NCI-H2107 treated with DMSO at 0.1 percent for 48 hours (cell line): Measurements from ENCODE around the gene GPX7.

Source experiments
- DNase-seq: peaks from one replicate; lab custom pipeline; 2025; ENCODE audit not compliant: unreplicated experiment; lab: John Stamatoyannopoulos, UW

GPX7 gene

DNA sequence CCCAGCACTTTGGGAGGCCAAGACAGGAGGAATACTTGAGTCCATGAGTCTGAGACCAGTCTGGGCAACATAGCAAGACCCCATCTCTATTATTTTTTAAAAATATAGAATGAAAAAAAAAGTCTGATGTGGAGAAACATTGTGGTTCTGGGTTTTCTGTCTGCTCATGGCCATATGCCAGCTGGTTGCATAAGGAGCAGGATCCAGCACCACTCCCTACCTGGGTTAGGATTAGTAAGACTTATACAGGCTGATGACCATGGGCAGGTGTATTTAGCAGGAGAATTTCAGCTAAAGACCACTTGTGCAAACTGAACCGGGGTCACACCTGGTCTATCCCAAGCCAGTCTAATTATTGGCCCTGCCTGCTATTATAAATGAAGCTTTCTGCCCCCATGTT, 16.7 kb upstream of the GPX7 start:
- no peak for DNase-seq

DNA sequence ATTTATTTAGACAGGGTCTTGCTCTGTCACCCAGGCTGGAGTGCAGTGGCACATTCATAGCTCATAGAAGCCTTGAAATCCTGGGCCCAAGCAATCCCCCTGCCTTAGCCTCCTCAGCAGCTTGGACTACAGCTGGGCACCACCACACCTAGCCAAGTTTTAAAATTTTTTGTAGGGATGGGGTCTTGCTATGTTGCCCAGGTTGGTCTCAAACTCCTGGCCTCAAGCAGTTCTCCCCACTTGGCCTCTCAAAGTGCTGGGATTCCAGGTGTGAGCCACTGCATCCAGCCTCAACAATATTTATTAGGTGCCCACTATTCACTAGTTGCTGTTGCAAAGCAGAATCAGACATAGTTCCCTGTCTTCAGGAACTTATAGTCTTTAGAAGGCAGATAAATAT, 14.1 kb upstream of the GPX7 start:
- DNase-seq = no peak

DNA sequence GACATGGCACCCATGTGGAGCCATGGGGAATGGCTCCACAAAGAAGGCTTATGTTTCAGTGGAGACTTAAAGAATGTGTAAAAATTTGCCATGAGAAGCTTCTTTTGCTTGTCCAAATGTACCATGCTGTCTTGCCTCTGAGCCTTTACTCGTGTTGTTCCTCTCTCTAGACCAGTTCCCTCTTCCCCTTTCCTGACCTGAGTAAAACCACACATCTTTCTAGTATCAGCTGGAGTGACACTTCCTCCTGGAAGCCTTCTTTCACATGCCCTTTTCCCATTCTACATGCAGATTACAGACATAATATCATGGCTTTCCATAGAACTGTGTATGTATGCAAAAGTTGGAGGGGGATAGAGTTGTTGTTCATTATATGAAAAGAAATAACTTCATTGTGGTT, 13.6 kb upstream of the GPX7 start:
- DNase-seq = no peak

DNA sequence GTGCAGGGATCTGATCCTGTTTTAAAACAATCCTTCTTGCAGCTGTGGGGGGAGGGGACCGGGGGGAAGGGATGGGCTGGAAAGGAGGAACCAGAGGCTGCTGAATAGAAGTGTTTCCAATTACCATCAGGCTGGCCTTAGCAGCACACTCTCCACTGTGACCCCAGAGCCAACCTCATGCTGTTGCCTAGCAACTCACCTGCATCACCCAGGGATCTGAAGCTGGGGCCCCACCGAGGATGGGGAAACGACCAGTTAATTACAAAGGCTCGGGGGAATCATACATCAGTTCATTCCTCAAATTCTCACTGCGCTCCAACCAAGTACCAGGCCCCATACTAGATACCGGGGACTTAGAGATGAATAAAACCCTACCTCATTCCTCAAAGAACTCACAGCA, 11.9 kb upstream of the GPX7 start:
- DNase-seq = no peak

DNA sequence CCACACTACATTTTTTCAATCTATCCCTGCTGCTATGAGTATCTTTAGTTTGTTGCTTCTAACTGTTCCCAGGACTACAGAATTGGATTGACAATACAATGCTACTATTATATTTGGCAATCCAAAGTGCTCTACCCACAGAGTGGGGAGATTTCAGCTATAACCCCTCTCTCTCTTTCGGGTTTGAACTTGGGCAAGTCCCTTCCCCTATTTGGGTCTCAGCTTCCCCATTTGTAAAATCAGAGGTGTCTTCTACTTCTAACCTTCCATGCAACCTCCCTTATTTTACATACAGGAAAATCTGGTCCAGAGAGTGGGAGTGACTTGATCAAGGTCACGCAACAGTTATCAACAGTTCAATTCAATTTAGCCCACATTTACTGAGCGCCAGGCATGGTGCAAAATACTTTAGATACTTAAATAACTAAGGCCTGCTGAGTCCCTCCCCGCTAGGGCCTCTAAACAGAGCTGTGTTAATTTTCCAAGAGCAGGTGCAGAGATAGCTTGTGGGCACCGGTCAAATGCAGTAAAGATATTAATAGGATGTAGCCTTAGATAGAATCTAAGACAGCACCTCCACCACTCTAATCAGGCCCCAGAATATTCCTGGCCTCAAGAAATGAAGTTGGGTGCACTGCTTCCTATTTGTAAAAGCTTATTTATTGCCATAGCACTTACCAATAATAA, 9.4 kb upstream of the GPX7 start:
- DNase-seq = no peak

DNA sequence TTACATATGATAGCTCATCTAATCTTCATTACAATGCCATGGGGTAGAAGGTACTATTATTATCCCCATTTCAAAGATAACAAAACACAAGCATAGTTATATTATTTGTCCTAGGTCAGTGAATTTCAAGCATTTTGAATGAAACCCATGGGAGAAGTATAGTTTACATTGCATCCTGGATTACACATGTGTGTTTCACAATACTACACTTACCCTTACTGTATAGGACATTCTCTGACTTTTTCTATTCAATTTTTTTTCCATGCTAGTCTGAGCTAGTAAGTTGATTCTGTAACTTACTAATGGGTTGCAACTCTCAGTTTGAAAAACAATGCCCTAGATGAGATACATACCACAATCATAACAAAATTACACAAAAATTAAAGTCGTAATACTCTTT, 8.7 kb upstream of the GPX7 start:
- DNase-seq = no peak

DNA sequence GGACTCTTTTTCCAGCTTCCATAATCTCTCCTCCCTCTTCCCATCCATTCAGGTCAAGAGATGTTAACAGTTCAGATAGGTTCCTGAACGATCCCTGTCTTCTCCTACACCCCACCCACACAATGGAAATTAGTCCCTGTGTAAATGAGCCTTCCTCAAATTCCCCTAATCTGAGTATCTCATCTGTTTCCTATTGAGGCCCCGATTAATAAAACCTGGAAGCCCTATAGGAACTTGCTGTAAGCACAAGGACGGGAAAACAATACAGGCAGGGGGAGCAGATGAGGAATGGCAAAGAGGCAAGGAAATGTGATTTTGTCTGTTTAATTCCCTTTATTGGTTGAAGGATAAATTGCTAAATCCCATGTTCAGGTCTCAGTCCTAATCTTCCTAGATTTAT, 7.1 kb upstream of the GPX7 start:
- DNase-seq = no peak

DNA sequence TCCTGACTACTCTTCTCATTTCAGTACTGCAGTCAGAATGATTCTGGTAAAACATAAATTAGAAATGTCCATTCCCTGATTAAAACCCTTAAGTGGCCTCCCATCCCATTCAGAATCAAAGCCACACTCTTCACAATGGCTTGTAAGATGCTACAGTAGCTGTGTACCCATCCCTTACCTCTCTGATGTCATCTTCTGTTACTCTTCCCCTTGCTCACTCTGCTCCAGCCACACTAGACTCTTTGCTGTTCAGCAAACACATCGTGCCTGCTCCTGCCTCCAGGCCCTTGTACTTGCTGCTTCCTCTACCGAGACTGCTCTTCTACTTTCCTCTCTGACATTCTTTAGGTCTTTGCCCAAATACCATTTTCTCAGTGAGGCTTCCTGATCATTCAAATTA, 4.3 kb upstream of the GPX7 start:
- no peak for DNase-seq

DNA sequence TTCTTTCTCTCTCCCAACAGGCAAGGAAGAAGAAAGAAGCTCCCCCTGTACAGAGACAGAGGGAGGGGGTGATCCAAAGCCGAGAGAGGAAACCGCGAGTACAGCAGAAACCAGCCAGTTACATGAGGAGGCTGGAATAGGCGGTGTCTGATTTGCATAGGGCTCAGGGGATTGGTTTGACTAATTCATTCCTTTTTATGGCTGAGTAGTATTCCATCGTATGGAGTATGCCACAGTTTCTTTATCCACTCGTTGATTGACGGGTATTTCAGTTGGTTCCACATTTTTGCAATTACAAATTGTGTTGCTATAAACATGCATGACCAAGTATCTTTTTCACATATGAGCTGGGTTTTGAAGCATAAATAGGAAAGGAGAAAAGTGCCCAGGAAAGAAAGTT, 3.4 kb upstream of the GPX7 start:
- DNase-seq = no peak

DNA sequence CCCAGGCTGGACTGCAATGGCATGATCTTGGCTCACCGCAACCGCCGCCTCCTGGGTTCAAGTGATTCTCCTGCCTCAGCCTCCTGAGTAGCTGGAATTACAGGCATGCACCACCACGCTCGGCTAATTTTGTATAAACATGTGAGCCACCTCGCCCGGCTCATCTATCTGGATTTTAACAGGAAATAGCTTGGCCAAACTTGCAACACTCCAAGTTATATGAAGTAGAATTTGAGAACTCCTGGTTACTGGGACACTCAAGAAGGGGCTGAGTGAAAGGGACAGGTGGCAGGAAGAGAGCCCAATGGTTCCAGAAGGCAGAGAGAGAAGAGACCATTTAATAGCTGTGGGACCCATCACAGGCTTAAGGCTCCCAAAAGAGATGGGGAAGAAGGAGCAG, 2.9 kb upstream of the GPX7 start:
- no peak for DNase-seq

DNA sequence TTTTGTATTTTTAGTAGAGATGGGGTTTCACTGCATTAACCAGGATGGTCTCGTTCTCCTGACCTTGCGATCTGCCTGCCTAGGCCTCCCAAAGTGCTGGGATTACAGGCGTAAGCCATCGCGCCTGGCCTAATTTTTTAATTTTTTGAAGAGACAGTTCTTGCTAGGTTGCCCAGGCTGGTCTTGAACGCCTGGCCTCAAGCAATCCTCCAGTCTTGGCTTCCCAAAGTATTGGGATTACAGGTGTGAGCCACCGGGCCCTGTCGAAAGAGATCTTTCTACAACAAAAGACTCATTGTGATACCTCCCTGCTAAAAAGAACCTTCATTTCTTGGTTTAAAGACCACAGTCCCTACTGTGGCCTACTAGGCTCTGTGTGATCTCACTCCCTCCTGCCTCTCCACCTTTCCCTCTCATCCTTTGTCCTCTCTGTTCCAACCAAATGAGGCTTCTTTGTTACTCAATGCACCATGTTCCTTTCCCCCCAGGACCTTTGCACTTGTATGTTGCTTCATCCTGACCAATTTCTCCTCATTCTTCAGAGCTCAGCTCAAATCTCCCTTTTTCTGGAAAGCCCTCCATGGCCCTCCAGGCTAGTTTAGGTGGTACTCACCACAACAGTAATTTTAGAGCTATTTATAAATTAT, 1.5 kb upstream of the GPX7 start:
- DNase-seq = no peak

DNA sequence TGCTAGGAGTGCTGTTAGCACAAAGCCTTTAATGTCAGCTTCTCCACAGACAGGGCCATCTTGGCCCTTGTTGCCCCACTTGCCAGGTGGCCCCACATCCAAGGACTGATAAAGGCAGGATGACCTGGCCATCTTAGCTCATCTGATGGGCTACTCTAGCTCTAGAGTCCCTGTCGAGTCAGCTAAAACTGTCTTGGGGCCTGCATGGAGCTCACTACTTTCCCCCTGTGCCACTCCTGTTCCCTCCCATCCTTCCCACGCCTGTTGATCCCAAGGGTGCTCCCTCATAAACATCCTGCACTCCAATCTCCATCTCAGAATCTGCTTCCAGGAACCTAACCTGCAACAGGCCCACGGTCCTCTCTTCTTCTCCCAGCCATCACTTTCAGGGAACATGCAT, 652 bp upstream of the GPX7 start:
- no peak for DNase-seq

DNA sequence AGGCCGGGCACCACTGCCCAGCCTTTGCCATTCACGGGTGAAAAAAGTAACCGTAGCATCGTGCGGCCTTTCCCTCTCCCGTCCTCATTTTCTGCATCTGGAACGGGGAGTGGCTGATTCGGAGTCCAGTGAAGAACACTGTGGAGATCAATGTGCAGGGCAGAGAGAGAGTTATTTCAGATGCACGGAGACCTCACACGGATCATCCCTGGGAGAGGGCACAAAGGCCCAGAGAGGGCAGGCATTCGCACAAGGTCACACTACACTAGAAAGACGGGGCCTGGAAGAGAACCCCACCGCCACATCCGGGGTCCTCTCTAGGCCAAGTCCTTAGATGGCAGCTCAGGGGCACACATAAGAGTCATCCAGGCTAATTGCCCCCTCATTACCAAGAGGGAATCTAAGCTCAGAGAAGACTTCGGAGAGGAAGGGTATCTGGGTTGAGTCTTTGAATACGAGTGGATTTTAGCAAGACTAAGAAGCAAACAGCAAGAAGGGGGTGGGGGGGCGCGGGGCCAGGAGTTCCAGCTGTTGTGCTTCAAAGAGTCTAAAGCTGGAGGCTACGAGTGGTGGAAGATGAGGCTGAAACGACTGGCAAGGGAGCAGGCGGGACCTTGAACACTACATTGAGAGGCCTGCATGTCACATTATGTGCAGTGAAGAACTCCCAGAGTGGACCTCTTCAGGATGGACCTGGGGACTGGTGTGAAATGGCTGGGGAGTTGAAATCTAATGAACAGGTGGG, 857 bp downstream of the GPX7 start:
- no peak for DNase-seq

DNA sequence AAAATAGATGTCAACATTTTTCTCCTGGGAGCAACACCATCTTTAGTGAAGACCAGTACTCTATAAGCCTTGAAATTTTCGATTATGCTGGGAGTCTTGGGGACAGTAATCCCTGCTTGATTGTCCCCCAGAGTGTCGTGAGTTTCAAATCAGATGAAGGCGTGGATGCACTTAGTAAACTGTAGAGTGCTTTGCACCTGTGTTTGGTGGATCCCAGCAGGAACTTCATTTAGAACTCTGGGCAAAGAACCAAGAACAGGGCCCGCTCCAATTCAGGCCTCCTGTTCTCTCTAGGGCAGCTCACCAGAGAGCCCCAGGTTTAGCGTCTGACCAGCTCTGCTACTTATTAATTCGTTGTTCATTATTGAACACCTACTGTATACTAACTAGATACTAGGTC, 1.5 kb downstream of the GPX7 start:
- DNase-seq = no peak

DNA sequence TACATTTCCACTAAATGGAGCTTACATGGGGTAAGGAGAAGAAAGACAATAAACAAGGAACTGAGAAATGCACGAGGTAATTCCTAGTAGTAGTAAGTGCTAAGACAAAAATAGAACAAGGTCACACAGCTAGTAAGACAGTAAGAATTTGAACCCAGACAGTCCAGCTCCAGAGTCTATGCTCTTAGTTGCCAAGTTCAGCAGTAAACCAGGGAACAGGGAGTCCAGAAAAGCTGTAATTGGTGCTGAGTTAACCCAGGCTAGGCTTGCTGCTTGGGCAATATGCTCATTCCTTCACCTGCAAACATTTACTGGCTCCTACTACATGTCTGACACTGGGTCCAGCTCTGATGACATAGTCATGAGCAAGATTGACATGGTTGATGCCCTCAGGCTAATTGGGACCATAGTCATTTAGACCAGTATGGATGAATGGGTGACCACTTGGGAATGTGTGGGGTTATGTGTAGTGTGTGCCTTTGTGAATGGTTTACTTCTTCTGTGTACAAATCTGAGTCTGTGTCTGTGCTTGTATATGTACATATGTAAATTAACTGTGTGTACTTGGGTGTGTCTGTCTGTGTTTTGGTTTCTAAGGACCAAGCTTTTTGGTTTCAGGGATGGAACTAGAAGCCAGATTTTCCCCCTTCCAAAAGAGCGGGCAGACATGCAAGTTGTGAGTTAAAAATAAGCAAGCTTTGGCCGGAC, 2.0 kb downstream of the GPX7 start:
- no peak for DNase-seq

DNA sequence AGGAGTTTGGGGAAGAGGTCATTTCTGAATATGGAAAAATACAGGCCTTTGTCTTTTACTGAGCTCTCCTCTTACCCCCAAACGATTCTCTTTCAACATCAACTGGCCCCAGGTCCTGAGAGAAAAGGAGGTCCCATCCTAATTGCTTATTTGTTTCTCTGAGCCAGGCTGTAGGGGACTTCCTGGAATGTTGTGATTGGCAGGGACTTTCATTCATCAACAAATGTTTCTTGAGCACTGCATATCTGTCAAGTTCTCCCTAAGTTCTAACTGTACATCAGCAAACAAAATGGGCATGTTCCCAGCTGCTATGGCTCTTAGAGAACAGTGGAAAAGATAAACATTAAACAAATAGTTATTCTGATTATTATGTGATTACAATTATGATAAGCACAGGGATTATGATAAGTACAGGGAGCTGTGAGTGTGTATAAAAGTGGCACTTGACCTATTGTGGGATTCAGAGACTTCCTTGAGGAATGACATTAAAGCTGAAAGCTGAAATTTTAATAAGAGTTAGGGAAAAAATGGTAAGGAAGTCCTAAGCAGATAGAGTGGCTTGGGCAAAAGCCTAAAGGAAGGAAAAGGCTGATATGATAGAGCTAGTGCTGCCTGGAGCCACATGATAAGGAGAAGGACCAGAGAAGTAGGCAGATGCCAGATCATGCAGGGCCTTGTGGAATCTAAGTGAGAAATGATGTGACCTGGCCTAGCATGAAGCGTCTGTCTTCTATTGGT, 11.6 kb downstream of the GPX7 start:
- DNase-seq = no peak

DNA sequence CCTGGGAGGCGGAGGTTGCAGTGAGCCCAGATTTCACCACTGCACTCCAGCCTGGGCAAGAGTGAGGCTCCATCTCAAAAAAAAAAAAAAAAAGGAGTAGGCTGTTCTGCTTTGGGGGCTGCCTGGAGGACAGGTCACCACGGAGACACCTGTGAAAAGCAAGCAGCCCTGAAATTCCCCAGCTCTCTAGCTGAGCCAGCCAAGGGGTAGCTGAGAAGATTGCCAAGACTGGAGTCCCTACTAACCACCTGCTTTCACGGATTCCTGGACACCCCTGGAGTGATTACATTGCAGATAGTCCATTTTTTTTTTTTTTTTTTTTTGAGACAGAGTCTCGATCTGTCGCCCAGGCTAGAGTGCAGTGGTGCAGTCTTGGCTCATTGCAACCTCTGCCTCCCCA, 12.5 kb downstream of the GPX7 start:
- no peak for DNase-seq

DNA sequence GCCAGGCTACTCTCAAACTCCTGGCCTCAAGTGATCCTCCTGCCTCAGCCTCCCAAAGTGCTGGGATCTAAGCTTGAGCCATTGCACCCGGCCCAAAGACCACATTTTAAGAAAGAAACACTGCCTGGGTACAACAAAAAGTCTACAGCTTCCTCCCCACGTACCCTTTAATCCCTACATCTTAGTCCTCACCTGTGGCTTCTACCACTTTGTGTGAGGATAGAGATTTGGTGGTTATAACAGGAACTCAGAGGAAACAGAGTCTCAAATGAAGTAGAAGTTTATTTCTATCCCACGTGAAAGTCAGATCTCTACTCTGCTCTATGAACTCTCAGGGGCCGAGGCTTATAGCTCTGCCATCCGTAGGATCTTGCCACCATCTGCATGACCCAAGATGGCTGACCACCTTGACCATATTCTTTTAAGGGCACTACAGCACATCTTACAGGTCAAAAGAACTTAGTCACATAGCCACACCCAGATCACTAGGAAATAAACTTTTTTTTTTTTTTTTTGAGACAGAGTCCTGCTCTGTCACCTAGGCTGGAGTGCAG, 13.4 kb downstream of the GPX7 start:
- no peak for DNase-seq

DNA sequence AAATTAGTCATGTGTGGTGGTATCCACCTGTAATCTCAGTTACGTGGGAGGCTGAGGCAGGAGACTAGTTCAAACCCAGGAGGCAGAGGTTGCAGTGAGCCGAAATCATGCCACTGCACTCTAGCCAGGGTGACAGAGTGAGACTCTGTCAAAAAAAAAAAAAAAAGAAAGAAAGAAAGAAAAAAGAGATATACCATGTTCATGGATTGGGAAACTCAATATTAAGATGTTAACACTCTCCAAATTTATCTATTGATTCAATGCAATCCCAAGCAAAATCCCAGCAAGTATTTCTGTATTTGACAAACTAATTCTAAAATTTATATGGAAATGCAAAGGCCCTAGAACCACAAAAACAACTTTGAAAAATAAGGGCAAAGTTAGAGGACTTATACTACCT, 19.8 kb downstream of the GPX7 start:
- DNase-seq = no peak

DNA sequence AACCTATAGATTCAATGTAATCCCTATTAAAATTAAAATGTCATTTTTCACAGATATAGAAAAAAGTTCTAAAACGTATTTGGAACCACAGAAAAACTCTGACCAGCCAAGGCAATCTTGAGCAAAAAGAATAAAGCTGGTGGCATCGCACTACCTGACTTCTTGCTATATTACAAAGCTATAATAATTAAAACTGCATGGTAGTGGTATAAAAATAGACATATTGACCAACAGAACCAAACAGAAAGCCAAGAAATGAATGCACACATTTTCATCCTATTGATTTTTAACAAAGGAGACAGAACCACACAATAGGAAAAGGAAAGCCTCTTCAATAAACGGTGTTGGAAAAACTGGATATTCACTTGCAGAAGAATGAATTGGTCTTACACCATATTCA, 21.6 kb downstream of the GPX7 start:
- no peak for DNase-seq

DNA sequence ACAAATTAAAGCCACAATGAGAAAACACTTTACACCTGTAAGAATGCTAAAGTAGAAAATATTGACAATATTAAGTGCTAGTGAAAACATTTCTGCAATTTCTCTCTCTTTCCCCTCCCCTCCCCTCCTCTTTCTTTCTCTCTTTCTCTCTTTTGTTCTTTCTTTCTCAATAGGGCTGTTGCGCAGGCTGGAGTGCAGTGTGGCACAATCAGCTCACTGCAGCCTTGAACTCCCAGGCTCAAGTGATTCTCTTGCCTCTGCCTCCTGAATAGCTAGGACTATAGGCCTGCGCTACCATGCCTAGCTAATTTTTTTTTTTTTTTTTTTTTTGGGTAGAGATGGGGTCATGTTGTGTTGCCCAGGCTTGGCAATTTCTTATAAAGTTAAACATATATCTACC, 24.9 kb downstream of the GPX7 start:
- no peak for DNase-seq
